A673 (cell line): ENCODE measurements around the gene CTAGE9. TPM values are rescaled to one million over a fixed set of nuclear protein-coding genes. Genes with fewer than 3 reads are reported as not detected.

Experiments
- BruUV-seq: library from RNA; stranded (reverse); fragments of 400-500 nt; replicated peaks from 2 replicates; lab custom pipeline; 2021; lab: Mats Ljungman, UMichigan
- CTCF ChIA-PET: fragments of 300-600 bp; sonication (Branson Sonifier 250); formaldehyde crosslinking; loops from one replicate; lab custom pipeline; 2022; ENCODE audit warnings: antibody characterized with exemption; lab: Charles Lee
- POLR2A ChIA-PET: fragments of 300-600 bp; sonication (Branson Sonifier 250); formaldehyde crosslinking; loops from one replicate; lab custom pipeline; 2022; ENCODE audit warnings: antibody characterized with exemption; ENCODE audit not compliant: low non-redundant PET; lab: Charles Lee
- DNase-seq: peaks from one replicate; pipeline ENCODE4 v3.0.0-alpha.2; 2015; ENCODE audit warnings: low spot score
- H3K27ac ChIP-seq: fragments of 200-600 bp; sonication (generic); 2 replicates; pipeline ENCODE4 v1.5.1; 2016; ENCODE audit warnings: mixed run types, low read depth, mild to moderate bottlenecking, mixed read lengths, antibody characterized with exemption, low read length; ENCODE audit not compliant: poor library complexity, severe bottlenecking
- H3K27me3 ChIP-seq: fragments of 200-600 bp; sonication (generic); replicated peaks from 2 replicates; pipeline ENCODE4 v1.6.1; 2017; ENCODE audit warnings: mixed run types, low read depth, mild to moderate bottlenecking, mixed read lengths, antibody characterized with exemption, low read length; ENCODE audit not compliant: insufficient read depth, poor library complexity
- H3K36me3 ChIP-seq: fragments of 200-600 bp; sonication (generic); 2 replicates; pipeline ENCODE4 v1.6.1; 2016; ENCODE audit warnings: mixed run types, mild to moderate bottlenecking, mixed read lengths, antibody characterized with exemption, low read length; ENCODE audit not compliant: insufficient read depth, poor library complexity, severe bottlenecking
- H3K4me1 ChIP-seq: fragments of 200-600 bp; sonication (generic); 2 replicates; pipeline ENCODE4 v1.6.1; 2017; ENCODE audit warnings: mixed run types, mild to moderate bottlenecking, mixed read lengths, antibody characterized with exemption, low read length; ENCODE audit not compliant: insufficient read depth, poor library complexity, severe bottlenecking
- H3K4me3 ChIP-seq: fragments of 200-600 bp; sonication (generic); 2 replicates; pipeline ENCODE4 v1.5.1; 2016; ENCODE audit warnings: low read depth, mixed run types, mild to moderate bottlenecking, mixed read lengths, low read length; ENCODE audit not compliant: poor library complexity, severe bottlenecking
- H3K9me3 ChIP-seq: fragments of 200-600 bp; sonication (generic); 2 replicates; pipeline ENCODE4 v1.6.1; 2016; ENCODE audit warnings: mixed run types, low read depth, mild to moderate bottlenecking, mixed read lengths, antibody characterized with exemption, low read length; ENCODE audit not compliant: poor library complexity, severe bottlenecking
- CTCF ChIP-seq: fragments of 300-800, 200-600 bp; sonication (generic); conservative IDR thresholded peaks from 2 replicates; pipeline ENCODE4 v1.5.1; 2017; ENCODE audit warnings: low read depth, mild to moderate bottlenecking, antibody characterized with exemption, low read length, moderate library complexity, mixed read lengths
- EZH2 ChIP-seq: fragments of 200-600 bp; sonication (generic); IDR thresholded peaks from 2 replicates; pipeline ENCODE4 v1.6.1; 2017; ENCODE audit warnings: borderline replicate concordance, low read depth, mild to moderate bottlenecking, mixed read lengths, antibody characterized with exemption, low read length; ENCODE audit not compliant: poor library complexity, severe bottlenecking
- intact Hi-C: fragments of 100-400 bp; cut with micrococcal nuclease; formaldehyde crosslinking; loops from one replicate; pipeline ENCODE4 v1.10.0; 2022; ENCODE audit not compliant: unreplicated experiment
- total RNA-seq: library from RNA; stranded (reverse); gene quantifications from 2 replicates; pipeline ENCODE4 v1.2.3, GENCODE V29; 2021

The CTAGE9 gene
- total RNA-seq, 1 experiment from 2014 or later: not detected

- ChIA-PET CTCF (no interaction called here), POLR2A (interaction anchor here (0.5 to 0.6 kb wide), 2 partner anchors 11 to 71 kb away, joined by 3 to 7 read pairs; no protein-coding TSS in a partner anchor)
- Histone ChIP-seq H3K36me3 (no peaks in the 10 kb centered on the region), H3K9me3 (no peaks in the 10 kb centered on the region), H3K4me1 (no peaks in the 10 kb centered on the region), H3K27ac (no peak overlapping the region), H3K27me3 (no peaks in the 10 kb centered on the region), H3K4me3 (no peak overlapping the region)
- no peak for TF ChIP-seq CTCF
- TF ChIP-seq EZH2: no peak
- no TSS peak for BruUV-seq
- peak; percentile 52 for DNase-seq
- intact Hi-C loops: no loop called here
Observed at GRCh38 chr6:131733376-131734016, 22.7 kb upstream of the CTAGE9 start.

DNA sequence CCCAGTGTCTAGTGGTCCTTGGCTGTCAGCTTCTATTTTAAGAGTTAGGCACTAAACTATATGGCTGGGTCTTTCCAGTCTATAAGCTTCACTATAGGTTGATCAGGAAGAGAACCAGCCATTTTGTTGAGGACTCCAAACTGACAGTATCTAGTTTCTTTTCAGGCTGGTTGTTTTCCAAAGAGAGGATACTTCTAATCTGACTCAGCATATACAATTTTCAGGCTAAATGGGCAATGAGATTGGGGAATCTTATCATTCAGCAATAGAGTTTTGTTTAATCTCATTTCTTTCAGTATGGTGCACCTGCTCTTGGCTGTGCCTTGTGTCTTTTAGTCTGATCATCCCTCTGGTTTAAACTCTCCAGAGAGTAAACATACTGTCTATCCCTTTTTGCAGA lies 20.4 kb upstream of the CTAGE9 start:
- no peaks in the 10 kb centered on the region for H3K9me3 ChIP-seq
- DNase-seq: no peak
- H3K27me3 ChIP-seq: no peaks in the 10 kb centered on the region
- no peaks in the 10 kb centered on the region for H3K4me1 ChIP-seq
- no peak overlapping the region for H3K27ac ChIP-seq
- TF ChIP-seq CTCF: no peak
- no peak for TF ChIP-seq EZH2
- POLR2A ChIA-PET: no interaction called here
- no peak overlapping the region for H3K4me3 ChIP-seq
- intact Hi-C loops: no loop called here
- CTCF ChIA-PET: no interaction called here
- H3K36me3 ChIP-seq: no peaks in the 10 kb centered on the region
- BruUV-seq: no TSS peak

- intact Hi-C loops: no loop called here
- no peaks in the 10 kb centered on the region for H3K4me1 ChIP-seq
- ChIA-PET CTCF (no interaction called here), POLR2A (no interaction called here)
- H3K9me3 ChIP-seq: no peaks in the 10 kb centered on the region
- BruUV-seq: no TSS peak
- H3K4me3 ChIP-seq: no peak overlapping the region
- DNase-seq: no peak
- TF ChIP-seq EZH2 (no peak), CTCF (no peak)
- H3K36me3 ChIP-seq: no peaks in the 10 kb centered on the region
- H3K27ac ChIP-seq: no peak overlapping the region
- H3K27me3 ChIP-seq: no peaks in the 10 kb centered on the region
Observed at GRCh38 chr6:131730264-131730663, 19.4 kb upstream of the CTAGE9 start.
